HCT116 (cell line): Measurements from ENCODE around the gene ESYT3. TPM values are rescaled to one million over a fixed set of nuclear protein-coding genes. Genes with fewer than 3 reads are reported as not detected.

Source experiments
- ATAC-seq: fragments of 200-7000 bp; cut with Tn5 transposase; 2 replicates; pipeline ENCODE4 v1.9.1; 2020; ENCODE audit warnings: mild to moderate bottlenecking, moderate library complexity
- BruUV-seq: library from RNA; stranded (reverse); fragments of 400-500 nt; replicated peaks from 2 replicates; lab custom pipeline; 2021; lab: Mats Ljungman, UMichigan
- CTCF ChIA-PET: fragments of 300-600 bp; sonication (Branson Sonifier 250); formaldehyde crosslinking; loops from one replicate; lab custom pipeline; 2021; ENCODE audit warnings: antibody characterized with exemption; lab: Charles Lee
- POLR2A ChIA-PET: fragments of 300-600, 350-600 bp; sonication (Branson Sonifier 250); formaldehyde crosslinking; loops from one replicate; lab custom pipeline; 2021; ENCODE audit warnings: antibody characterized with exemption; lab: Charles Lee
- RAD21 ChIA-PET, 2 experiments: fragments of 300-600 bp; sonication (Branson Sonifier 250); formaldehyde crosslinking; loops; one replicate each; lab custom pipeline; 2023; ENCODE audit warnings: low total read pairs in 2 of 2; ENCODE audit not compliant: uncharacterized antibody in 2 of 2, unreplicated experiment in 2 of 2, low non-redundant PET in 1 of 2; lab: Charles Lee
- DNase-seq: peaks from one replicate; pipeline ENCODE4 v3.0.0-alpha.2; 2010; ENCODE audit warnings: low read depth, low spot score
- H2AFZ ChIP-seq: fragments of 200-600 bp; shearing (Covaris generic), sonication (generic); 2 replicates; pipeline ENCODE4 v1.6.1; 2017; ENCODE audit warnings: low read depth, mixed run types, mixed read lengths, antibody characterized with exemption, low read length; ENCODE audit not compliant: poor library complexity, severe bottlenecking
- H3K27ac ChIP-seq: 2 replicates; pipeline ENCODE4 v1.5.1; 2012; ENCODE audit warnings: low read depth, low read length
- H3K27me3 ChIP-seq: fragments of 200-600 bp; sonication (generic); 2 replicates; pipeline ENCODE4 v1.6.1; 2016; ENCODE audit warnings: mixed run types, low read length, mixed read lengths; ENCODE audit not compliant: insufficient read depth
- H3K36me3 ChIP-seq, 2 experiments: fragments of 200-500 bp in 1 of 2; fragments of 200-600 bp in 1 of 2; sonication (Bioruptor generic) in 1 of 2; sonication (generic) in 1 of 2; 2 replicates each; pipeline versions ENCODE4 v1.5.1 to v1.6.1; 2014 to 2016; ENCODE audit warnings: low read length in 2 of 2, inconsistent platforms in 1 of 2, mixed read lengths in 1 of 2, mixed run types in 1 of 2; ENCODE audit not compliant: insufficient read depth in 2 of 2, control insufficient read depth in 1 of 2
- H3K4me1 ChIP-seq, 2 experiments: fragments of 200-600 bp in 1 of 2; sonication (generic) in 1 of 2; 2 replicates each; pipeline versions ENCODE4 v1.5.1 to v1.6.1; 2012 to 2017; ENCODE audit warnings: low read length in 2 of 2, inconsistent platforms in 1 of 2, mild to moderate bottlenecking in 1 of 2, mixed read lengths in 1 of 2, mixed run types in 1 of 2, moderate library complexity in 1 of 2; ENCODE audit not compliant: insufficient read depth in 2 of 2, control insufficient read depth in 1 of 2
- H3K4me2 ChIP-seq: fragments of 200-600 bp; sonication (generic); 2 replicates; pipeline ENCODE4 v1.6.1; 2017; ENCODE audit warnings: mixed run types, low read length, mixed read lengths
- H3K4me3 ChIP-seq, 2 experiments: fragments of 200-600 bp in 1 of 2; sonication (generic) in 1 of 2; replicated peaks in 1 of 2; 2 replicates each; pipeline ENCODE4 v1.5.1; 2011 to 2016; ENCODE audit warnings: low read length in 2 of 2, control low read depth in 1 of 2, low read depth in 1 of 2, mild to moderate bottlenecking in 1 of 2, mixed read lengths in 1 of 2, mixed run types in 1 of 2
- H3K79me2 ChIP-seq: fragments of 200-600 bp; sonication (generic); 2 replicates; pipeline ENCODE4 v1.6.1; 2017; ENCODE audit warnings: mild to moderate bottlenecking, mixed run types, low read length, moderate library complexity, mixed read lengths; ENCODE audit not compliant: insufficient read depth
- H3K9ac ChIP-seq: fragments of 200-600 bp; sonication (generic); 2 replicates; pipeline ENCODE4 v1.6.1; 2016; ENCODE audit warnings: low read length, mixed read lengths
- H3K9me2 ChIP-seq: fragments of 200-600 bp; sonication (generic), shearing (Covaris generic); 2 replicates; pipeline ENCODE4 v1.6.1; 2017; ENCODE audit warnings: mixed run types, mild to moderate bottlenecking, moderate library complexity; ENCODE audit not compliant: insufficient read depth
- H3K9me3 ChIP-seq, 2 experiments: fragments of 200-500 bp in 1 of 2; fragments of 200-600 bp in 1 of 2; sonication (Bioruptor generic) in 1 of 2; sonication (generic) in 1 of 2; 2 replicates each; pipeline ENCODE4 v1.6.1; 2014 to 2017; ENCODE audit warnings: low read length in 2 of 2, mixed read lengths in 2 of 2, inconsistent platforms in 1 of 2, low read depth in 1 of 2, mild to moderate bottlenecking in 1 of 2, mixed run types in 1 of 2, moderate library complexity in 1 of 2; ENCODE audit not compliant: control insufficient read depth in 1 of 2, insufficient read depth in 1 of 2
- H4K20me1 ChIP-seq: fragments of 200-600 bp; sonication (generic), shearing (Covaris generic); 2 replicates; pipeline ENCODE4 v1.6.1; 2017; ENCODE audit warnings: mixed run types, mild to moderate bottlenecking, moderate library complexity; ENCODE audit not compliant: insufficient read depth
- CEBPB ChIP-seq: IDR thresholded peaks from 2 replicates; pipeline ENCODE4 v1.6.1; 2012; ENCODE audit warnings: low read depth
- EGR1 ChIP-seq: IDR thresholded peaks from 2 replicates; pipeline ENCODE4 v1.6.1; 2012; ENCODE audit warnings: low read depth
- ELF1 ChIP-seq: IDR thresholded peaks from 2 replicates; pipeline ENCODE4 v1.6.1; 2012; ENCODE audit warnings: low read depth, borderline replicate concordance
- EZH2 ChIP-seq: fragments of 200-600 bp; sonication (generic); IDR thresholded peaks from 2 replicates; pipeline ENCODE4 v1.6.1; 2017; ENCODE audit warnings: antibody characterized with exemption, mixed run types
- EZH2phosphoT487 ChIP-seq: fragments of 200-600 bp; IDR thresholded peaks from 2 replicates; pipeline ENCODE4 v1.6.1; 2018; ENCODE audit warnings: antibody characterized with exemption, borderline replicate concordance
- POLR2AphosphoS5 ChIP-seq: IDR thresholded peaks from 2 replicates; pipeline ENCODE4 v1.6.1; 2011; ENCODE audit warnings: mild to moderate bottlenecking, low read depth, low read length, moderate library complexity
- SIN3A ChIP-seq: IDR thresholded peaks from 2 replicates; pipeline ENCODE4 v1.6.1; 2012; ENCODE audit warnings: low read depth
- YY1 ChIP-seq: IDR thresholded peaks from 2 replicates; pipeline ENCODE4 v1.6.1; 2011; ENCODE audit warnings: low read length, low read depth, moderate library complexity, mild to moderate bottlenecking; ENCODE audit not compliant: insufficient replicate concordance; ENCODE audit errors: extremely low read depth
- ZFX ChIP-seq: fragments of 450-650 bp; IDR thresholded peaks from 2 replicates; pipeline ENCODE4 v1.6.1; 2017
- ZNF274 ChIP-seq: fragments of 200-500 bp; sonication (Bioruptor generic); IDR thresholded peaks from 2 replicates; pipeline ENCODE4 v1.6.1; 2014; ENCODE audit warnings: mild to moderate bottlenecking, low read depth, low read length, inconsistent platforms
- intact Hi-C: fragments of 100-400 bp; cut with micrococcal nuclease; formaldehyde crosslinking; loops from 2 replicates; pipeline ENCODE4 v1.10.0; 2022
- total RNA-seq: library from RNA; stranded (reverse); gene quantifications from one replicate; pipeline ENCODE4 v1.2.1, GENCODE V29; 2021; ENCODE audit not compliant: unreplicated experiment
- TF ChIP-seq, protein P1 (sequence below), 3 experiments: fragments of 200-600 bp in 1 of 3; sonication (generic) in 1 of 3; IDR thresholded peaks in 2 of 3; conservative IDR thresholded peaks in 1 of 3; 2 replicates each; pipeline ENCODE4 v1.5.1; 2012 to 2017; ENCODE audit warnings: low read depth in 2 of 3, low read length in 2 of 3, antibody characterized with exemption in 1 of 3, borderline replicate concordance in 1 of 3, control low read depth in 1 of 3, mild to moderate bottlenecking in 1 of 3, mixed read lengths in 1 of 3, mixed run types in 1 of 3, moderate library complexity in 1 of 3; ENCODE audit not compliant: insufficient read depth in 1 of 3
- TF ChIP-seq, protein P2 (sequence below): IDR thresholded peaks from 2 replicates; pipeline ENCODE4 v1.6.1; 2012
- TF ChIP-seq, protein P3 (sequence below): IDR thresholded peaks from 2 replicates; pipeline ENCODE4 v1.6.1; 2011; ENCODE audit warnings: mild to moderate bottlenecking, low read length, moderate library complexity; ENCODE audit not compliant: insufficient replicate concordance; ENCODE audit errors: extremely low read depth

Gene ESYT3
- total RNA-seq, 1 experiment from 2014 or later: 0.05 TPM

DNA sequence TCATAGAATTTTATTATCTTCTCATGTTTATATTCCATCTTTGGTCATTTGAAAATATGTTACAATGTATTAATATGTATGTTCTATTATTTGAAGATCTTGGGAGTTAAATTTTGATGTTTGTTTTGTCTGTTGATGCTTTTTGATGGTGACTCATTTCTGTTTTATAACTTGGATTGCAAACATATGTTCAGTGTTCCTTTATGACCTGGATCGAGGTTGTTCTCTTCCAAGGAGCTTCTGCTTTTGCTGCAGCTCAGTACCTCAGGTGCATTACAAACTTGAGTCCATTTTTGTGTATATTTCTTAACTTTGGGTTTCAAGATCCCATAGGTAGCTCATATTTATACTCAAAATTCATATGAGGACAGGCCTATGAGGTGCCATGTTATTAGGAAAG lies 37.1 kb downstream of the ESYT3 start (continued):
- TF ChIP-seq, protein P1, sequence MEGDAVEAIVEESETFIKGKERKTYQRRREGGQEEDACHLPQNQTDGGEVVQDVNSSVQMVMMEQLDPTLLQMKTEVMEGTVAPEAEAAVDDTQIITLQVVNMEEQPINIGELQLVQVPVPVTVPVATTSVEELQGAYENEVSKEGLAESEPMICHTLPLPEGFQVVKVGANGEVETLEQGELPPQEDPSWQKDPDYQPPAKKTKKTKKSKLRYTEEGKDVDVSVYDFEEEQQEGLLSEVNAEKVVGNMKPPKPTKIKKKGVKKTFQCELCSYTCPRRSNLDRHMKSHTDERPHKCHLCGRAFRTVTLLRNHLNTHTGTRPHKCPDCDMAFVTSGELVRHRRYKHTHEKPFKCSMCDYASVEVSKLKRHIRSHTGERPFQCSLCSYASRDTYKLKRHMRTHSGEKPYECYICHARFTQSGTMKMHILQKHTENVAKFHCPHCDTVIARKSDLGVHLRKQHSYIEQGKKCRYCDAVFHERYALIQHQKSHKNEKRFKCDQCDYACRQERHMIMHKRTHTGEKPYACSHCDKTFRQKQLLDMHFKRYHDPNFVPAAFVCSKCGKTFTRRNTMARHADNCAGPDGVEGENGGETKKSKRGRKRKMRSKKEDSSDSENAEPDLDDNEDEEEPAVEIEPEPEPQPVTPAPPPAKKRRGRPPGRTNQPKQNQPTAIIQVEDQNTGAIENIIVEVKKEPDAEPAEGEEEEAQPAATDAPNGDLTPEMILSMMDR (IDR thresholded peaks at IDR 0.05 in 2 of 3, conservative IDR thresholded peaks at IDR 0.05 in 1 of 3; ENCODE audit: borderline replicate concordance in 1 of 3, insufficient read depth in 1 of 3, low read depth in 2 of 3, low read length in 2 of 3): no peak

DNA sequence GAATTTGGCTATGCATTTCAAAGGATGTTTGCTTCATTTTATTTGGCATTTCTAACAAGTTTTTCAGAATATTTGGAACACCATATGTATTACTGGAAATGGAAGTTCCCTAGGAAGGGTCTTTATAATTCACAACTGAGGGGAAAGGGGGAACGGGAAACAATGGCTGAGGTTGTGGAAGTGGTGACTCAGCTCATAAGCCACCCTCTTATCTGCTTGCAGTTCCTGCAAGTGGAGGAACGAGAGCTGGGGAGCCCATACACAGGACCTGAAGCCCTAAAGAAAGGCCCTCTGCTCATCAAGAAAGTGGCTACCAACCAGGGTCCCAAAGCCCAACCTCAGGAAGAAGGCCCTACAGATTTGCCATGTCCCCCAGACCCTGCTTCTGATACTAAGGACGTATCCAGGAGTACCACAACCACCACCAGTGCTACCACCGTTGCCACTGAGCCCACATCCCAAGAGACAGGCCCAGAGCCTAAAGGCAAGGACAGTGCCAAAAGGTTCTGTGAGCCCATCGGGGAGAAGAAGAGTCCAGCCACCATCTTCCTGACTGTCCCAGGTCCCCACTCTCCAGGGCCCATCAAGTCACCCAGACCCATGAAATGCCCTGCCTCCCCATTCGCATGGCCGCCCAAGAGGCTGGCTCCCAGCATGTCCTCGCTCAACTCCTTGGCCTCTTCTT lies 37.9 kb downstream of the ESYT3 start:
- POLR2A ChIA-PET: no interaction called here

More for the DNA sequence above, 37.9 kb downstream of the ESYT3 start:
- no peak overlapping the region for H3K4me2 ChIP-seq
- no peaks in the 10 kb centered on the region for H3K9me3 ChIP-seq
- H2AFZ ChIP-seq: no peak overlapping the region
- intact Hi-C loops: loop anchor here (10.0 kb wide), 2 partner anchors 223 to 853 kb away; no protein-coding TSS in a partner anchor
- H3K27ac ChIP-seq: no peak overlapping the region
- H4K20me1 ChIP-seq: no peaks in the 10 kb centered on the region
- no peaks in the 10 kb centered on the region for H3K9me2 ChIP-seq
- TF ChIP-seq ELF1: no peak
- TF ChIP-seq, protein P1 (IDR thresholded peaks at IDR 0.05 in 2 of 3, conservative IDR thresholded peaks at IDR 0.05 in 1 of 3; ENCODE audit: borderline replicate concordance in 1 of 3, insufficient read depth in 1 of 3, low read depth in 2 of 3, low read length in 2 of 3): no peak
- TF ChIP-seq EZH2: no peak
- TF ChIP-seq CEBPB: no peak
- no peak for TF ChIP-seq POLR2AphosphoS5
- no peak for TF ChIP-seq EZH2phosphoT487
- no peak for TF ChIP-seq EGR1
- TF ChIP-seq, protein P2, sequence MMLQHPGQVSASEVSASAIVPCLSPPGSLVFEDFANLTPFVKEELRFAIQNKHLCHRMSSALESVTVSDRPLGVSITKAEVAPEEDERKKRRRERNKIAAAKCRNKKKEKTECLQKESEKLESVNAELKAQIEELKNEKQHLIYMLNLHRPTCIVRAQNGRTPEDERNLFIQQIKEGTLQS: no peak
- no peak for TF ChIP-seq YY1
- no peak for TF ChIP-seq ZFX
- TF ChIP-seq, protein P3, sequence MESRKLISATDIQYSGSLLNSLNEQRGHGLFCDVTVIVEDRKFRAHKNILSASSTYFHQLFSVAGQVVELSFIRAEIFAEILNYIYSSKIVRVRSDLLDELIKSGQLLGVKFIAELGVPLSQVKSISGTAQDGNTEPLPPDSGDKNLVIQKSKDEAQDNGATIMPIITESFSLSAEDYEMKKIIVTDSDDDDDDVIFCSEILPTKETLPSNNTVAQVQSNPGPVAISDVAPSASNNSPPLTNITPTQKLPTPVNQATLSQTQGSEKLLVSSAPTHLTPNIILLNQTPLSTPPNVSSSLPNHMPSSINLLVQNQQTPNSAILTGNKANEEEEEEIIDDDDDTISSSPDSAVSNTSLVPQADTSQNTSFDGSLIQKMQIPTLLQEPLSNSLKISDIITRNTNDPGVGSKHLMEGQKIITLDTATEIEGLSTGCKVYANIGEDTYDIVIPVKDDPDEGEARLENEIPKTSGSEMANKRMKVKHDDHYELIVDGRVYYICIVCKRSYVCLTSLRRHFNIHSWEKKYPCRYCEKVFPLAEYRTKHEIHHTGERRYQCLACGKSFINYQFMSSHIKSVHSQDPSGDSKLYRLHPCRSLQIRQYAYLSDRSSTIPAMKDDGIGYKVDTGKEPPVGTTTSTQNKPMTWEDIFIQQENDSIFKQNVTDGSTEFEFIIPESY: no peak
- TF ChIP-seq ZNF274: no peak
- TF ChIP-seq SIN3A: no peak
- ATAC-seq: no peak
- no peak overlapping the region for H3K4me3 ChIP-seq
- BruUV-seq: no TSS peak
- no peak overlapping the region for H3K9ac ChIP-seq
- CTCF ChIA-PET: interaction anchor here (1.0 kb wide), 1 partner anchor 11 kb away, joined by 3 read pairs; no protein-coding TSS in a partner anchor
- peaks cover 0 to 6% of the 10 kb centered on the region in 2 experiments; a peak in 1 of 4 replicates for H3K4me1 ChIP-seq
- H3K36me3 ChIP-seq: no peaks in the 10 kb centered on the region
- no peaks in the 10 kb centered on the region for H3K79me2 ChIP-seq
- H3K27me3 ChIP-seq: no peaks in the 10 kb centered on the region
- RAD21 ChIA-PET: no interaction called here
- no peak for DNase-seq
